Stimulated activated CD4-positive, alpha-beta T cell treated with anti-CD3 and anti-CD28 coated beads, Interleukin-1b, Interleukin-23, amount 100 ng/mL, for 1 hour (primary cell): ENCODE data around the gene ZNF710.

Experiments
- DNase-seq, 2 donors: peaks; one replicate each; pipeline ENCODE4 v3.0.0-alpha.2; 2020; ENCODE audit warnings: low read depth in 2 of 2

Gene ZNF710

GRCh38 chr15:90039996-90040395 is 38.9 kb downstream of the ZNF710 start:
- DNase-seq: no peak

GRCh38 chr15:90040618-90041017 is 39.5 kb downstream of the ZNF710 start:
- DNase-seq: no peak

DNA sequence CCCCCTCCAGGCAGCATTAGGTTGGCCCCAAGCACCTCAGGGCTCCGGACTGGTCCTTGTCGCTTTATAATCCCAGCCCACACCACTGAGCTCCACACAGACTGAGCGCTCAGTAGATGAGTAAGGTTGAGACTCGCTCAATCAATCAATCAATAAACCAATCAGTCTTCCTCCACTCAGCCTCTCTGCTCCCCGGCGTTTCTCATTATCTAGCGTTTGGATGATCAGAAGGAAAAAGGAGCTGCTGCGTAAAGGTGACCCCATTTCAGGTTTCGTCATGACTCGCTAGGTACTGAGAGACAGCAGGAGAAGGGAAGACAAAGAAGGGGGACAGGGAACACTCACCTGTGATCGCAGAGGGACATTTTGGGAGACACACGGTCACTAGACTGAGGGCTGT is 41.2 kb downstream of the ZNF710 start:
- DNase-seq: no peak

GRCh38 chr15:90042766-90043529 is 41.8 kb downstream of the ZNF710 start:
- DNase-seq: no peak

DNA sequence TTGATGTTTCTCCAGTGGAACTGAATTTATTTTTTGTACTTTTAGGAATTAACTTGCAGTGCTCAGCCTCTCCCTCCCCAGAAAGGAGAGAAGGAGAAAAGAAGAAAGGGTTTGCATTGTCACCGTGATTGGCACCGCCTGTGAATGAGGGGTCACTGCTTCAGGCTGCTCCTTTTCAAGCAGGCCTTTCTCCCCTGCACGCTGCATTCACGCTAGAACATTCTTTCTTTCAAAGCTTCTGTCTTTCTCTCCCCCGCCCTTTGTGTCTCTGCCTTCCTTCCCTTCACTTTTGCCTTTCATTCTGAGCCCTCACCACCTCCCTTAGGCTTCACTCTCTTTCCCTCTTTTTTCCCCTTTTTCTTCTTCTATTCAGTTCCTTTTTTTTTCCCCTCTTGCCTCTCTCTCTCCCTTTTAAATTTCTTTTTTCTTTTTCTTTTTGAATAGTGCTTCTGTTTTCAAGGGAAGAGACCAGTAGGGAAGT is 42.4 kb downstream of the ZNF710 start:
- no peak for DNase-seq

DNA sequence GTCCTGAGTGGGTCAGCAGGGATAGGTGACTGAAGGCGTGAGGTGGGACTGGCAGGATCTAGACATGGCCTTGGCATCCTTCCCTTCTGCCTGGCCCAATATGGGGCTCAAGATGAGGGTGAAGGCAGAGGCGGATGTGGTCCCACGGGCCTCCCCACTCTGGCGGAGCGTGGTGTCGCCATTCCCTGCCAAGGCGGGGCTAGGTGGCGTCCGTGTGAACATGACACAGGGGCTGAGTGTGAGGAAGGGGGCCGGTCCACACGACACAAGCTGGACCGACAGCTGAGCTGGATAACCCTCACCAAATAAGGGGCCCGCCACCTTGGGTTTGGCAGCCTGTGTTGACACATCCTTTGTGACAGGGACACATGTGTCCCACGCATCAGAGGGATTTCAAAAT is 43.1 kb downstream of the ZNF710 start:
- no peak for DNase-seq

- DNase-seq: no peak
These were observed 43.8 kb downstream of the ZNF710 start for GRCh38 chr15:90044916-90045371.

DNA sequence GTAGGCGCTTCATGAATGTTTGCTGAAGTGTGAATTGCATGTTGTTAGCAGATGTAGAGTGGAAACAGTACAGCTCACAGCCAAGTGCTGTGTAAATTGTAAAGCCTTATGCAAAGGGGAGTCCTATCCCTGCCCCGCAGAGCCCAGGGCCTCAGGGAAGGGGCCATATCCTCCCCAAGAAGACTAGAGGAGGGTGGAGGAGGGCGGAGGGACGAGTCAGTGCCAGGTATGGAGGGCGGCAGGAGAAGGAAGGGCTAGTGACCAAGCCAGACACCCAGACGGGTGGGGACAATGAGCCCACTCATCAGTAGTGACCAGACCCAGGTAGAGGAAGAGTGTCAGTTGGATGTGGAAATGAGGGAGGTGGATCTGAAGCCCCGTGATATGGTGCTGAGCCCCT is 45.2 kb downstream of the ZNF710 start:
- no peak for DNase-seq

- no peak for DNase-seq
These were observed 45.8 kb downstream of the ZNF710 start for GRCh38 chr15:90046911-90047392.

DNA sequence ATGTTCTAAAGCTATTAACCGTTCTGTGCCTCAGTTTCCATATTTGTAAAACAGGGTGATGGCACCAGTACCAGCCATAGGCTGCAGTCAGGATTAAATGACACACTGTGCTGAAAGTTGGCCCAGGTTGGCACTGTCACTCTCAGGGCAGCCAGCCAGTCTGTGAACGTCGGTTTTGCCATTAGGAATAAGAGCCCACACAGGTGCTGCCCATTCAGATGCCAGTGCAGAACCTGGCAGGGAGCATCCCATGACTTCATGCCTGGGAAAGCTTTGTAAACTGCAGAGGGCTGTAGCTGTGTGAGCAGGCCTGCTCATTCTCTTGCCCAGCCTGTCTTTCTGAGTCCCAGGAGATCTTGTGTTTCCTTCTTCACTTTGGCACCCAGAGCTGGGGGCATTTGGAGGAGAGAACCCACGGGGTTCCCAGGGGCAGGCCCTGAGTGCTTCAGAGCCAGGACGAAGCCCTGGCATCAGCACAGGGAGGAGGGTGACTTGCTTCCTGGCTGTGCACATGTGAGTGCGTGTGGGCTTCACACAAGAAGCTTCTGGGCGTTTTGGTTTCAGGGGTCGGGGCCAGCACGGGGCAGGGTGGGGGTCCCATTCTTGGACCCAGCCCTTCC is 46.9 kb downstream of the ZNF710 start:
- no peak for DNase-seq

DNA sequence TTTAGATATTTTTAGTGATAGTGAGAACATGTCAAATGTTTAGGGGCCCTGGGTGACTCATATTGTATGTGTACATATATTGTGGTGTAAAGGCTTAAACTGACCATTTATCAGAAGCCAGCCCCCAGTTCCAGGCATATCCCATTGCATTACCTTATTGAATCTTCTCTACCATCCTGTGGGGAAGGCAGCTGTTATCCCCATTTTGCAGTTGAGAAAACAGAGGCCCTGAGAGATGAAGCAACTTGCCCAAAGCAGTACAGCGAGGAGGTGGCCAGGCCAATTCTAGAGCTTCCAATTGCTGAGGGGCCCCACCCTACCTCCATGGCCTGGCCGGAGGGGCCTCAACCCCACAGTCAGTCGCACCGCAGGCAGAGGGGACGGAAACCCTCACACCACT is 47.9 kb downstream of the ZNF710 start:
- no peak for DNase-seq

DNA sequence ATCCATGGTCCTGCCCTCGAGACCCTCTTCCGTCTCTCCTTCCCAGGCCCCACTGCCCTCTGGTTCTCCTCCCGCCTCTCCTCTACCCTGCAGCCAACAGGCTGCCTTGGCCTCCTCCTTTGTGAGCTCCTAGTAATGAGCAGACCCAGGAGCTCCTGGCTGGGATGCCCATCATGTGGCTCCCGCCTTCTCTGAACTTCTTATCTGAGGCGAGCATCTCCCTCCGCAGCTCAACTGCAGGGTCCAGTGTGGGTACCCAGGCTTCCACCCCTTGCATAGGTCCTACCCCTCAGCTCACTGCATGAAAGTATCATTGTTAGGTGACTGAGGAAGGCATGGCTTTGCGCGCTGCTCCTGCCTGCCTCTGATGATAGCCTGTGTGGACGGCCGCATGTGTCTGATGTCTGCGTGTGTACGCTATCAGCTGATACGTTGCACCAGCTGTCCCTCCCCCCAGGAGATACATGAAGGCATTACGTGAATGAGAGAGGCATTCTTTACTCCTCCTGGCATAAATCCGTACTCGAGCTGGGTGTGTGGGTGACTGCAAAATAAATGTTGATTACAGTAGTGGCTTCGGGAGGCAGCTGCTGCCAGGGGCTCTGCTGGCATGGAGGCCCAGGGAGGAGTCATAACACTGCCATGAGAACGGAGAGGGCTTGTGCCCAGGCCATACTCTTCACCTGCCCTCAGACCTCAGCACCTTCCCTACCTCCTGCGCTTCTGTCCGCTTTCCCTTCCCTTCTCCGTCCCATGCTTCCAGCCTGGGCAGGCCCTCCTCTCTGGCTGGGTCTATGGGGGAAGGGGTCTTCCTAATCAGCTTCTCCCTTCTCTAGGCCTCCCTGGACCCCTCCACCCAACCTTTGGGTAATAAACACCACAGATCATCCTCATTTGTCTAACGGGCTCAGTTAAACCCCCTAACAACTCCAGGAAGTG is 48.8 kb downstream of the ZNF710 start:
- DNase-seq: no peak

- no peak for DNase-seq
These were observed 50.8 kb downstream of the ZNF710 start for GRCh38 chr15:90051874-90052273.

- no peak for DNase-seq
These were observed 52.8 kb downstream of the ZNF710 start for GRCh38 chr15:90053685-90054466.

GRCh38 chr15:90054618-90055097 is 53.5 kb downstream of the ZNF710 start:
- no peak for DNase-seq

DNA sequence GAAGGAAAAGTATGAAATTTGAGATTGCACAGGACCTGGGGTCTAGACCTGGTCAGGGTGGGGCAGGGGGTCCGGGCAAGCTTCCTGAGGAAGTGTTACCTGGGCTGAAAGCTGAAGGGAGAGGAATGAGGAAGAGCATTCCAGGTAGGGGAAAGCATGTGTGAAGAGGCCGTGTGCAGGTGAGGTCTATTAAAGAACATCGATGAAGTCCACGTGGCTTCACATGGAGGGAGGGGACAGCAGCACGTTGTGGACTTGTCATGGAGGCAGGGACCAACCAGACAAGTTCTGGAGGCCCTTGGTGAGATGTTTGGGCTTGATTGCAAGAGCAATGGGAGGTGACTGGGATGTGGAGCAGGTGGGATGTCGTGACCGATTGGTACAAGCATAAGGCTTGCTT is 54.1 kb downstream of the ZNF710 start:
- DNase-seq: no peak

GRCh38 chr15:90056529-90056928 is 55.4 kb downstream of the ZNF710 start:
- no peak for DNase-seq

- no peak for DNase-seq
These were observed 57.2 kb downstream of the ZNF710 start for GRCh38 chr15:90058308-90058707.

DNA sequence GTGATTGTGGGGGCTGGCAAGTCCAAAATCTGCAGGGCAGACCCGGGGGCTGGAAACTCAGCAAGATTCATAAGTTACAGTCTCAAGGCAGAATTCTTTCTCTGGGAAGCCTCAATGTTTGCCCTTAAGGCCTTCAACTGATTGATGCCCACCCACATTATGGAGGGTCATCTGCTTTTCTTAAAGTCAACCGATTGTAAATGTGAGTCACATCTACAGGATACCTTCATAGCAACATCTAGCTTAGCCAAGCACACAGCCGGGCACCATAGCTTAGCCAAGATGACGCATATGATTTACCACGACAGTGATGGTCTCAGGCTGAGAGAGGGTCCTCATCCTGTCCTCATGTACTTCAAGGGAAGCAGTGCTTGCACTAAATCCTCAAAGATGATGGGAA is 57.7 kb downstream of the ZNF710 start:
- DNase-seq: no peak

- peak; percentile 16 to 49 for DNase-seq
These were observed 58.3 kb downstream of the ZNF710 start for GRCh38 chr15:90059208-90059985.
